H9 (cell line): ENCODE results near the gene CA5A. TPM values are rescaled to one million over a fixed set of nuclear protein-coding genes. Genes with fewer than 3 reads are reported as not detected.

Experiments used
- DNase-seq: peaks from one replicate; pipeline ENCODE4 v3.0.0-alpha.2; 2017
- H2AFZ ChIP-seq: one replicate; pipeline ENCODE4 v1.6.1; 2013; ENCODE audit warnings: mild to moderate bottlenecking, low read length, control low read depth, moderate library complexity
- H2AK5ac ChIP-seq: 2 replicates; pipeline ENCODE4 v1.6.1; 2013; ENCODE audit warnings: low read length, control low read depth, mixed read lengths; ENCODE audit not compliant: insufficient read length
- H2BK120ac ChIP-seq: one replicate; pipeline ENCODE4 v1.6.1; 2013; ENCODE audit warnings: low read depth, mild to moderate bottlenecking, low read length, control low read depth, inconsistent platforms; ENCODE audit not compliant: poor library complexity, severe bottlenecking
- H2BK12ac ChIP-seq: 2 replicates; pipeline ENCODE4 v1.6.1; 2013; ENCODE audit warnings: low read length, control low read depth, mixed read lengths, low read depth; ENCODE audit not compliant: insufficient read length
- H2BK15ac ChIP-seq: 2 replicates; pipeline ENCODE4 v1.6.1; 2013; ENCODE audit warnings: low read depth, low read length, control low read depth
- H2BK20ac ChIP-seq: one replicate; pipeline ENCODE4 v1.6.1; 2013; ENCODE audit warnings: low read depth, mild to moderate bottlenecking, low read length, control low read depth, inconsistent platforms; ENCODE audit not compliant: poor library complexity, severe bottlenecking
- H2BK5ac ChIP-seq: 2 replicates; pipeline ENCODE4 v1.6.1; 2013; ENCODE audit warnings: low read length, control low read depth, mixed read lengths; ENCODE audit not compliant: insufficient read length
- H3K14ac ChIP-seq: 2 replicates; pipeline ENCODE4 v1.6.1; 2013; ENCODE audit warnings: low read length, control low read depth; ENCODE audit not compliant: insufficient read depth
- H3K18ac ChIP-seq: 2 replicates; pipeline ENCODE4 v1.6.1; 2013; ENCODE audit warnings: low read depth, mild to moderate bottlenecking, mixed read lengths, low read length, control low read depth; ENCODE audit not compliant: insufficient read length
- H3K23ac ChIP-seq: 2 replicates; pipeline ENCODE4 v1.6.1; 2013; ENCODE audit warnings: low read length, control low read depth, mixed read lengths, low read depth; ENCODE audit not compliant: insufficient read length
- H3K23me2 ChIP-seq: 2 replicates; pipeline ENCODE4 v1.6.1; 2013; ENCODE audit warnings: low read depth, mild to moderate bottlenecking, mixed read lengths, low read length, control low read depth; ENCODE audit not compliant: insufficient read length, poor library complexity, severe bottlenecking
- H3K27ac ChIP-seq: 2 replicates; pipeline ENCODE4 v1.5.1; 2013; ENCODE audit warnings: low read length, control low read depth, mixed read lengths, low read depth; ENCODE audit not compliant: insufficient read length
- H3K27me3 ChIP-seq: 2 replicates; pipeline ENCODE4 v1.6.1; 2013; ENCODE audit warnings: low read length, control low read depth, inconsistent platforms; ENCODE audit not compliant: insufficient read depth
- H3K4ac ChIP-seq: 2 replicates; pipeline ENCODE4 v1.6.1; 2013; ENCODE audit warnings: low read depth, mild to moderate bottlenecking, control low read depth, inconsistent platforms, low read length, moderate library complexity
- H3K4me1 ChIP-seq: 2 replicates; pipeline ENCODE4 v1.6.1; 2013; ENCODE audit warnings: low read length, control low read depth, inconsistent platforms; ENCODE audit not compliant: insufficient read depth
- H3K4me2 ChIP-seq: 2 replicates; pipeline ENCODE4 v1.6.1; 2013; ENCODE audit warnings: low read length, control low read depth, mixed read lengths; ENCODE audit not compliant: insufficient read length, insufficient read depth
- H3K56ac ChIP-seq: 2 replicates; pipeline ENCODE4 v1.6.1; 2013; ENCODE audit warnings: low read depth, mild to moderate bottlenecking, mixed read lengths, low read length, control low read depth; ENCODE audit not compliant: insufficient read length
- H3K79me1 ChIP-seq: 2 replicates; pipeline ENCODE4 v1.6.1; 2013; ENCODE audit warnings: low read depth, mild to moderate bottlenecking, moderate library complexity, low read length, control low read depth, inconsistent platforms; ENCODE audit not compliant: insufficient read depth, poor library complexity, severe bottlenecking
- H3K79me2 ChIP-seq: 2 replicates; pipeline ENCODE4 v1.6.1; 2013; ENCODE audit warnings: low read length, control low read depth, inconsistent platforms; ENCODE audit not compliant: insufficient read depth
- H3K9ac ChIP-seq: 2 replicates; pipeline ENCODE4 v1.6.1; 2013; ENCODE audit warnings: low read length, control low read depth, mixed read lengths; ENCODE audit not compliant: insufficient read length; ENCODE audit errors: extremely low read depth
- H3K9me3 ChIP-seq: one replicate; pipeline ENCODE4 v1.6.1; 2013; ENCODE audit warnings: low read depth, low read length, inconsistent platforms; ENCODE audit not compliant: control insufficient read depth
- H3T11ph ChIP-seq: one replicate; pipeline ENCODE4 v1.6.1; 2013; ENCODE audit warnings: mild to moderate bottlenecking, low read length, control low read depth, inconsistent platforms
- H4K20me1 ChIP-seq: one replicate; pipeline ENCODE4 v1.6.1; 2013; ENCODE audit not compliant: control insufficient read depth, insufficient read length, insufficient read depth
- H4K5ac ChIP-seq: 2 replicates; pipeline ENCODE4 v1.6.1; 2013; ENCODE audit warnings: low read depth, mild to moderate bottlenecking, mixed read lengths, low read length, control low read depth; ENCODE audit not compliant: insufficient read length
- H4K8ac ChIP-seq: replicated peaks from 2 replicates; pipeline ENCODE4 v1.6.1; 2013; ENCODE audit warnings: low read length, control low read depth, mixed read lengths, low read depth; ENCODE audit not compliant: insufficient read length
- H4K91ac ChIP-seq: 2 replicates; pipeline ENCODE4 v1.6.1; 2013; ENCODE audit warnings: low read depth, mild to moderate bottlenecking, moderate library complexity, mixed read lengths, low read length, control low read depth; ENCODE audit not compliant: insufficient read length
- H3K27ac Mint-ChIP-seq, 3 experiments: 2 replicates in 2 of 3; 3 replicates in 1 of 3; pipeline ENCODE4 v1.8.0; 2020 to 2021; ENCODE audit warnings: mixed read lengths in 3 of 3, mild to moderate bottlenecking in 1 of 3, moderate library complexity in 1 of 3
- H3K27me3 Mint-ChIP-seq: 2 replicates; pipeline ENCODE4 v1.8.0; 2021; ENCODE audit warnings: low read depth, mild to moderate bottlenecking, moderate library complexity, mixed read lengths
- H3K36me3 Mint-ChIP-seq, 3 experiments: 2 replicates in 2 of 3; 3 replicates in 1 of 3; pipeline ENCODE4 v1.8.0; 2020 to 2021; ENCODE audit warnings: low read depth in 3 of 3, mixed read lengths in 3 of 3; ENCODE audit not compliant: insufficient read depth in 1 of 3
- H3K4me1 Mint-ChIP-seq, 2 experiments: 2 replicates each; pipeline ENCODE4 v1.8.0; 2020; ENCODE audit warnings: mixed read lengths in 2 of 2
- H3K4me3 Mint-ChIP-seq, 2 experiments: 2 replicates in 1 of 2; 3 replicates in 1 of 2; pipeline ENCODE4 v1.8.0; 2020 to 2021; ENCODE audit warnings: mild to moderate bottlenecking in 2 of 2, mixed read lengths in 2 of 2, moderate library complexity in 1 of 2
- H3K9me3 Mint-ChIP-seq, 2 experiments: 2 replicates in 1 of 2; 3 replicates in 1 of 2; pipeline ENCODE4 v1.8.0; 2020; ENCODE audit warnings: mild to moderate bottlenecking in 2 of 2, mixed read lengths in 2 of 2, moderate library complexity in 1 of 2
- WGBS: extraction: QIAGEN DNeasy Blood & Tissue Kit; methylation state at CpG from one replicate; pipeline ENCODE4 v1.1.7; 2013; ENCODE audit warnings: missing lambda C conversion rate, low lambda C conversion rate, mixed read lengths; ENCODE audit not compliant: insufficient read length; ENCODE audit errors: extremely low coverage; 5-methylcytosine and 5-hydroxymethylcytosine counted together
- total RNA-seq: library from RNA; stranded (reverse); gene quantifications from 2 replicates; pipeline ENCODE4 v1.2.1, GENCODE V29; 2021
- TF ChIP-seq, protein P1 (sequence below): fragments of 200-600 bp; sonication (generic); conservative IDR thresholded peaks from 3 replicates; pipeline ENCODE4 v1.8.0; 2021; ENCODE audit warnings: antibody characterized with exemption, mild to moderate bottlenecking

Gene CA5A
- total RNA-seq, 1 experiment from 2014 or later: not detected

DNA sequence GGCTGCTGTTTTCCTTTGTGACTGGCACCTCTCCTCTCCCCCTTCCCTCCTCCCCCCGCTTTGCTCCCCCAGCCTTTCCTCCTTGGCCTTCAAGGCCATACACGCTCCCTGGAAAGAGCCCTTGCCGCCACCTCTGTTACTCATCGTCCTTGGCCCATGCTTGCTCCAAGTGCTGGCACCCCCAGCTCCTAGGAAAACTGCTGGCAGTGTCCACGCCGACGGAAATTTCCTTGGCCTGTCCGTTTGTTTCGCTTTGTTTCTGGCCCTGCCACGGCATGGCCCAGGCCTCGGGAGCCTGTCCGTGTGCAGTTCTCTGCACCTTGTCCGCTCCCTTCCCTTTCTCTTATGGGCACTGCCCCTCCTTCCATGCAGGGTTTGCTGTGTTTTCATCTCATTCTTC is 18.0 kb downstream of the CA5A start:
- no CpG with 5 or more reads among the region's 13 CpGs for WGBS
- H3T11ph ChIP-seq: no peak overlapping the region
- DNase-seq: no peak
- no peaks in the 10 kb centered on the region for H3K23me2 ChIP-seq
- H2AFZ ChIP-seq: no peak overlapping the region
- Mint-ChIP-seq H3K9me3 (no peaks in the 10 kb centered on the region; a peak in 1 of 5 replicates), H3K27me3 (peaks cover 3% of the 10 kb centered on the region), H3K27ac (0 out of 7 replicates have a peak overlapping the region, but pooled peaks of 1 of the 3 experiments have one; percentile 1), H3K36me3 (no peaks in the 10 kb centered on the region; a peak in 1 of 7 replicates), H3K4me3 (no peak overlapping the region), H3K4me1 (peaks cover 5 to 11% of the 10 kb centered on the region in 2 experiments)
- H3K9ac ChIP-seq: no peak overlapping the region
- no peak overlapping the region for H2BK15ac ChIP-seq
- H4K5ac ChIP-seq: no peak overlapping the region
- H3K23ac ChIP-seq: no peak overlapping the region
- H3K79me2 ChIP-seq: no peaks in the 10 kb centered on the region
- no peak overlapping the region for H3K27ac ChIP-seq
- no peaks in the 10 kb centered on the region for H3K27me3 ChIP-seq
- no peak overlapping the region for H3K14ac ChIP-seq
- TF ChIP-seq, protein P1, sequence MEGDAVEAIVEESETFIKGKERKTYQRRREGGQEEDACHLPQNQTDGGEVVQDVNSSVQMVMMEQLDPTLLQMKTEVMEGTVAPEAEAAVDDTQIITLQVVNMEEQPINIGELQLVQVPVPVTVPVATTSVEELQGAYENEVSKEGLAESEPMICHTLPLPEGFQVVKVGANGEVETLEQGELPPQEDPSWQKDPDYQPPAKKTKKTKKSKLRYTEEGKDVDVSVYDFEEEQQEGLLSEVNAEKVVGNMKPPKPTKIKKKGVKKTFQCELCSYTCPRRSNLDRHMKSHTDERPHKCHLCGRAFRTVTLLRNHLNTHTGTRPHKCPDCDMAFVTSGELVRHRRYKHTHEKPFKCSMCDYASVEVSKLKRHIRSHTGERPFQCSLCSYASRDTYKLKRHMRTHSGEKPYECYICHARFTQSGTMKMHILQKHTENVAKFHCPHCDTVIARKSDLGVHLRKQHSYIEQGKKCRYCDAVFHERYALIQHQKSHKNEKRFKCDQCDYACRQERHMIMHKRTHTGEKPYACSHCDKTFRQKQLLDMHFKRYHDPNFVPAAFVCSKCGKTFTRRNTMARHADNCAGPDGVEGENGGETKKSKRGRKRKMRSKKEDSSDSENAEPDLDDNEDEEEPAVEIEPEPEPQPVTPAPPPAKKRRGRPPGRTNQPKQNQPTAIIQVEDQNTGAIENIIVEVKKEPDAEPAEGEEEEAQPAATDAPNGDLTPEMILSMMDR: no peak
- H2BK20ac ChIP-seq: no peak overlapping the region
- no peak overlapping the region for H3K18ac ChIP-seq
- no peak overlapping the region for H4K91ac ChIP-seq
- H2BK120ac ChIP-seq: no peak overlapping the region
- H3K4ac ChIP-seq: no peak overlapping the region
- no peak overlapping the region for H2BK12ac ChIP-seq
- H4K20me1 ChIP-seq: peaks cover 3% of the 10 kb centered on the region
- no peak overlapping the region for H2AK5ac ChIP-seq
- no peak overlapping the region for H4K8ac ChIP-seq
- no peaks in the 10 kb centered on the region for H3K9me3 ChIP-seq
- no peak overlapping the region for H3K56ac ChIP-seq
- no peaks in the 10 kb centered on the region for H3K79me1 ChIP-seq
- H3K4me1 ChIP-seq: no peaks in the 10 kb centered on the region
- H3K4me2 ChIP-seq: no peak overlapping the region
- H2BK5ac ChIP-seq: no peak overlapping the region
